Measurements from ENCODE around the gene LRP6. TPM values are rescaled to one million over a fixed set of nuclear protein-coding genes. Genes with fewer than 3 reads are reported as not detected.

The LRP6 gene
- total and polyA plus RNA-seq, 2 of the 13 experiments (the other 11 are each of a cell fraction or from before 2014, with no cell fraction given) = 33.8 to 42.0 TPM

DNA sequence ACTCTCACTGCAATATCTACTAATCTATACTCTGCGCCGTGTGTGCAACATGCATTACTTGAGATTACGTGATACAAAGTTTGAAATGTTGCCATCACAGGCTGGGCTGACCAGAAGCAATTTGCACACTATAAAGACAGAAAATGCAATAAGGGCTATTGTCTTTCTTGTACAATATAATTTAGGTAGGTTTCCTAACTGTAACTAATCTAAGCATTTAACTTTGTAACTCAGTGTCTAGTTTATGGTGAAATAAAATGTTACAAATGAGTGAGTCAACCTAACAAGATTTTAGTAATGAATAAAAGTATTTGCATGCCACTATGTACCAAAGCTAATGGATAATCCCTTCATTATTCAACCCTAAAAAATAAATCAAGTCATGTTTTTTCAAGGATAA is 57.8 kb downstream of the LRP6 start:
- no peaks in the 10 kb centered on the region for H3K27me3 ChIP-seq (ENCODE audit: control insufficient read depth in 1 of 2, insufficient read depth in 2 of 2, low read length in 2 of 2)
- no peaks in the 10 kb centered on the region for H3K36me3 ChIP-seq (replicated peaks in 1 of 2; ENCODE audit: control insufficient read depth in 1 of 2, insufficient read depth in 2 of 2, low read length in 2 of 2)
- H3K27ac ChIP-seq (ENCODE audit: extremely low read length, insufficient read depth, low read length) = no peak overlapping the region
- H3K79me2 ChIP-seq (ENCODE audit: insufficient read depth, low read length) = peaks cover 90% of the 10 kb centered on the region
- intact Hi-C loops (cut with micrococcal nuclease; ENCODE audit: unreplicated experiment) (no loop called here), in situ Hi-C loops (cut with HindIII; ENCODE audit: extremely low pct_ligation_motif_present, low pct_unique_long_range_greater_than_20kb) (no loop called here)
- DNase-seq (ENCODE audit: low spot score) = no peak
- FAIRE-seq = no peak
- ChIA-PET CTCF (ENCODE audit: low intra/inter-chr PET ratio, low total read pairs) (no interaction called here), POLR2A (no interaction called here)
- no peaks in the 10 kb centered on the region for H4K20me1 ChIP-seq (ENCODE audit: insufficient read depth, low read length)
- H2AFZ ChIP-seq (ENCODE audit: low read length) = no peak overlapping the region
- no peak overlapping the region for H3K4me2 ChIP-seq (ENCODE audit: low read depth, low read length)
- no peak for ATAC-seq
- no peaks in the 10 kb centered on the region for H3K9me3 ChIP-seq (ENCODE audit: low read length)
- TF ChIP-seq ZNF484 (CRISPR knock-in tag; IDR thresholded peaks at IDR 0.05; ENCODE audit: borderline replicate concordance, low read depth) (no peak), EHMT2 (IDR thresholded peaks at IDR 0.05; ENCODE audit: borderline replicate concordance, low read depth, low read length) (no peak), FOXO1 (CRISPR knock-in tag; IDR thresholded peaks at IDR 0.05) (no peak), ZNF552 (CRISPR knock-in tag; IDR thresholded peaks at IDR 0.05; ENCODE audit: borderline replicate concordance) (no peak), ZSCAN20 (CRISPR knock-in tag; IDR thresholded peaks at IDR 0.05; ENCODE audit: borderline replicate concordance) (no peak), ZFP36 (IDR thresholded peaks at IDR 0.05; ENCODE audit: borderline replicate concordance, low read depth, low read length, partially characterized antibody) (no peak), ZNF850 (CRISPR knock-in tag; conservative IDR thresholded peaks at IDR 0.05) (no peak), ATF7-NPFF (CRISPR knock-in tag; IDR thresholded peaks at IDR 0.05; ENCODE audit: low read depth) (no peak), MTA1 (CRISPR knock-in tag; IDR thresholded peaks at IDR 0.05; ENCODE audit: borderline replicate concordance) (no peak)
- TF ChIP-seq, protein P1, sequence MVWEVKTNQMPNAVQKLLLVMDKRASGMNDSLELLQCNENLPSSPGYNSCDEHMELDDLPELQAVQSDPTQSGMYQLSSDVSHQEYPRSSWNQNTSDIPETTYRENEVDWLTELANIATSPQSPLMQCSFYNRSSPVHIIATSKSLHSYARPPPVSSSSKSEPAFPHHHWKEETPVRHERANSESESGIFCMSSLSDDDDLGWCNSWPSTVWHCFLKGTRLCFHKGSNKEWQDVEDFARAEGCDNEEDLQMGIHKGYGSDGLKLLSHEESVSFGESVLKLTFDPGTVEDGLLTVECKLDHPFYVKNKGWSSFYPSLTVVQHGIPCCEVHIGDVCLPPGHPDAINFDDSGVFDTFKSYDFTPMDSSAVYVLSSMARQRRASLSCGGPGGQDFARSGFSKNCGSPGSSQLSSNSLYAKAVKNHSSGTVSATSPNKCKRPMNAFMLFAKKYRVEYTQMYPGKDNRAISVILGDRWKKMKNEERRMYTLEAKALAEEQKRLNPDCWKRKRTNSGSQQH (CRISPR knock-in tag; IDR thresholded peaks at IDR 0.05; ENCODE audit: low read depth) = no peak
- no peak overlapping the region for H3K4me3 ChIP-seq (replicated peaks in 1 of 3; ENCODE audit: insufficient read depth in 1 of 3, low read depth in 2 of 3, low read length in 3 of 3)
- no TSS peak for BruUV-seq (replicated peaks)
- no peak overlapping the region for H3K9ac ChIP-seq (ENCODE audit: insufficient read depth, low read depth, low read length)
- 96% methylated on average over 3 of the region's 3 CpGs for WGBS (ENCODE audit: low lambda C conversion rate)
- peaks cover 57% of the 10 kb centered on the region for H3K4me1 ChIP-seq (ENCODE audit: insufficient read depth, low read length)

All from HepG2 (cell line).